Liver (tissue), 3 donors: ENCODE data around the gene TMPRSS13.

Experiments
- ATF3 ChIP-seq: IDR thresholded peaks from 2 replicates; pipeline ENCODE4 v1.6.1; 2016; ENCODE audit warnings: antibody characterized with exemption
- CTCF ChIP-seq: fragments of 150-350 bp; IDR thresholded peaks from 2 replicates; pipeline ENCODE4 v1.5.1; 2017; ENCODE audit warnings: improper control_type of control experiment, low read depth, low read length; ENCODE audit not compliant: missing input control
- FOXA1 ChIP-seq: IDR thresholded peaks from 2 replicates; pipeline ENCODE4 v1.6.1; 2016; ENCODE audit warnings: antibody characterized with exemption
- GABPA ChIP-seq, 2 donors: IDR thresholded peaks in 1 of 2; conservative IDR thresholded peaks in 1 of 2; 2 replicates each; pipeline ENCODE4 v1.6.1; 2016; ENCODE audit warnings: antibody characterized with exemption in 2 of 2, mild to moderate bottlenecking in 1 of 2, moderate library complexity in 1 of 2
- JUND ChIP-seq, 2 donors: IDR thresholded peaks; 2 replicates each; pipeline ENCODE4 v1.6.1; 2016; ENCODE audit warnings: antibody characterized with exemption in 2 of 2
- RAD21 ChIP-seq, 2 donors: IDR thresholded peaks; 2 replicates each; pipeline ENCODE4 v1.6.1; 2016; ENCODE audit warnings: antibody characterized with exemption in 2 of 2, mild to moderate bottlenecking in 2 of 2
- RXRA ChIP-seq, 2 donors: IDR thresholded peaks; 2 replicates each; pipeline ENCODE4 v1.6.1; 2017 to 2018; ENCODE audit warnings: antibody characterized with exemption in 2 of 2, mild to moderate bottlenecking in 1 of 2
- SP1 ChIP-seq: IDR thresholded peaks from 2 replicates; pipeline ENCODE4 v1.6.1; 2018; ENCODE audit warnings: antibody characterized with exemption, mild to moderate bottlenecking
- TAF1 ChIP-seq: conservative IDR thresholded peaks from 2 replicates; pipeline ENCODE4 v1.6.1; 2016; ENCODE audit warnings: antibody characterized with exemption, mild to moderate bottlenecking
- YY1 ChIP-seq: IDR thresholded peaks from 2 replicates; pipeline ENCODE4 v1.6.1; 2016; ENCODE audit warnings: antibody characterized with exemption, mild to moderate bottlenecking
- donor health status: healthy.
- donor health status: healthy.

GRCh38 chr11:117953024-117953671, 23.9 kb upstream of the TMPRSS13 start:
- no peak for TF ChIP-seq CTCF
- no peak for TF ChIP-seq JUND (IDR thresholded peaks at IDR 0.05)
- TF ChIP-seq GABPA (IDR thresholded peaks at IDR 0.05 in 1 of 2, conservative IDR thresholded peaks at IDR 0.05 in 1 of 2): no peak
- no peak for TF ChIP-seq RXRA (IDR thresholded peaks at IDR 0.05)
- TF ChIP-seq RAD21 (IDR thresholded peaks at IDR 0.05): no peak
- TF ChIP-seq TAF1: no peak
- TF ChIP-seq YY1: no peak
- no peak for TF ChIP-seq ATF3
- no peak for TF ChIP-seq FOXA1
- TF ChIP-seq SP1: no peak
